Measurements from ENCODE around the gene PTP4A2. TPM values are rescaled to one million over a fixed set of nuclear protein-coding genes. Genes with fewer than 3 reads are reported as not detected.
A peak's percentile ranks its signal among the peaks of the same experiment; 100 is the strongest.

PTP4A2 gene
- total and polyA plus RNA-seq, 2 of the 13 experiments (the other 11 are each of a cell fraction or from before 2014, with no cell fraction given): 173 to 225 TPM

- TF ChIP-seq GATAD2A (CRISPR knock-in tag; IDR thresholded peaks at IDR 0.05) (peak; percentile 66), PAX8 (CRISPR knock-in tag; IDR thresholded peaks at IDR 0.05; ENCODE audit: borderline replicate concordance) (no peak), THRA (CRISPR knock-in tag; IDR thresholded peaks at IDR 0.05; ENCODE audit: borderline replicate concordance) (no peak; the same call in 1 of the 2 replicates), ETV5 (CRISPR knock-in tag; IDR thresholded peaks at IDR 0.05; ENCODE audit: borderline replicate concordance) (peak; percentile 33; the same call in 1 of the 2 replicates), HOXA9 (CRISPR knock-in tag; IDR thresholded peaks at IDR 0.05; ENCODE audit: borderline replicate concordance) (no peak)
Measured at GRCh38 chr1:31954607-31955283, 16.6 kb upstream of the PTP4A2 start (continued).

- H3K4me3 ChIP-seq (replicated peaks in 1 of 3; ENCODE audit: insufficient read depth in 1 of 3, low read depth in 2 of 3, low read length in 3 of 3): no peak overlapping the region
- TF ChIP-seq SRY (CRISPR knock-in tag; IDR thresholded peaks at IDR 0.05) (no peak), ZNF512 (CRISPR knock-in tag; IDR thresholded peaks at IDR 0.05) (no peak), TP53 (CRISPR knock-in tag; conservative IDR thresholded peaks at IDR 0.05) (no peak), THAP11 (CRISPR knock-in tag; IDR thresholded peaks at IDR 0.05) (no peak)
- no peak overlapping the region for H3K4me2 ChIP-seq (ENCODE audit: low read depth, low read length)
- ATAC-seq: no peak
- in situ Hi-C loops (cut with HindIII; ENCODE audit: extremely low pct_ligation_motif_present, low pct_unique_long_range_greater_than_20kb): no loop called here
- no peak overlapping the region for H2AFZ ChIP-seq (ENCODE audit: low read length)
- DNase-seq (ENCODE audit: low spot score): no peak
- H3K9ac ChIP-seq (ENCODE audit: insufficient read depth, low read depth, low read length): no peak overlapping the region
- CTCF ChIA-PET (ENCODE audit: low intra/inter-chr PET ratio, low total read pairs): no interaction called here
- no peaks in the 10 kb centered on the region for H3K9me3 ChIP-seq (ENCODE audit: low read length)
- intact Hi-C loops (cut with micrococcal nuclease; ENCODE audit: unreplicated experiment): no loop called here
- peaks cover 31% of the 10 kb centered on the region for H3K4me1 ChIP-seq (ENCODE audit: insufficient read depth, low read length)
- FAIRE-seq: no peak
- no peaks in the 10 kb centered on the region for H3K36me3 ChIP-seq (replicated peaks in 1 of 2; ENCODE audit: control insufficient read depth in 1 of 2, insufficient read depth in 2 of 2, low read length in 2 of 2)
- 10% methylated on average over 2 of the region's 2 CpGs for whole genome bisulfite sequencing (ENCODE audit: low lambda C conversion rate)
- H3K79me2 ChIP-seq (ENCODE audit: insufficient read depth, low read length): no peaks in the 10 kb centered on the region
- H4K20me1 ChIP-seq (ENCODE audit: insufficient read depth, low read length): no peaks in the 10 kb centered on the region
- no TSS peak for BruUV-seq (replicated peaks)
- no peaks in the 10 kb centered on the region; a peak in 1 of 5 replicates for H3K27me3 ChIP-seq (ENCODE audit: control insufficient read depth in 1 of 2, insufficient read depth in 2 of 2, low read length in 2 of 2)
- POLR2A ChIA-PET: interaction anchor here (1.1 to 1.5 kb wide), 2 partner anchors 13 to 138 kb away, joined by 3 to 4 read pairs; no protein-coding TSS in a partner anchor
- H3K27ac ChIP-seq (ENCODE audit: extremely low read length, insufficient read depth, low read length): no peak overlapping the region
Measured at GRCh38 chr1:31952825-31953220, 14.7 kb upstream of the PTP4A2 start.

Measured in HepG2 (cell line).